NB4 (cell line): ENCODE measurements around the gene KTN1.

ENCODE experiments used
- DNase-seq: peaks from one replicate; pipeline ENCODE4 v3.0.0; 2010; ENCODE audit warnings: low read depth
- H3K4me3 ChIP-seq: one replicate; pipeline ENCODE4 v1.5.1; 2011; ENCODE audit warnings: mild to moderate bottlenecking, low read depth, low read length, moderate library complexity
- CTCF ChIP-seq: IDR thresholded peaks from one replicate; pipeline ENCODE4 v1.5.1; 2012; ENCODE audit warnings: low read depth, low read length
- MAX ChIP-seq: IDR thresholded peaks from 2 replicates; pipeline ENCODE4 v1.6.1; 2011; ENCODE audit warnings: low read depth, low read length
- MYC ChIP-seq: IDR thresholded peaks from 2 replicates; pipeline ENCODE4 v1.6.1; 2011; ENCODE audit warnings: low read depth, low read length
- POLR2A ChIP-seq: IDR thresholded peaks from 2 replicates; pipeline ENCODE4 v1.6.1; 2011; ENCODE audit warnings: mild to moderate bottlenecking; ENCODE audit not compliant: insufficient read length; ENCODE audit errors: extremely low read depth

Gene KTN1

GRCh38 chr14:55641954-55642353 is 61.9 kb downstream of the KTN1 start:
- TF ChIP-seq MYC: no peak
- TF ChIP-seq CTCF: no peak
- no peak for TF ChIP-seq POLR2A
- no peak for TF ChIP-seq MAX
- H3K4me3 ChIP-seq: no peak overlapping the region
- DNase-seq: no peak

GRCh38 chr14:55645145-55645544 is 65.1 kb downstream of the KTN1 start:
- no peak overlapping the region for H3K4me3 ChIP-seq
- peak; percentile 10 for DNase-seq
- no peak for TF ChIP-seq MYC
- TF ChIP-seq MAX: no peak
- TF ChIP-seq POLR2A: no peak

GRCh38 chr14:55645845-55646832 is 66.1 kb downstream of the KTN1 start:
- no peak for DNase-seq
- no peak overlapping the region for H3K4me3 ChIP-seq
- no peak for TF ChIP-seq CTCF
- TF ChIP-seq MYC: no peak
- TF ChIP-seq MAX: no peak
- TF ChIP-seq POLR2A: no peak

- H3K4me3 ChIP-seq: no peak overlapping the region
- no peak for TF ChIP-seq CTCF
- no peak for TF ChIP-seq MYC
- no peak for TF ChIP-seq POLR2A
- TF ChIP-seq MAX: no peak
- DNase-seq: no peak
These were observed 71.0 kb downstream of the KTN1 start for GRCh38 chr14:55650992-55651391.

- TF ChIP-seq MAX (no peak), CTCF (no peak), POLR2A (no peak)
- DNase-seq: no peak
These were observed 74.2 kb downstream of the KTN1 start for GRCh38 chr14:55654243-55654642.

GRCh38 chr14:55661029-55661428 is 81.0 kb downstream of the KTN1 start:
- DNase-seq: no peak
- H3K4me3 ChIP-seq: no peak overlapping the region
- no peak for TF ChIP-seq MYC
- no peak for TF ChIP-seq CTCF
- TF ChIP-seq POLR2A: no peak
- no peak for TF ChIP-seq MAX

More at GRCh38 chr14:55654243-55654642, 74.2 kb downstream of the KTN1 start:
- H3K4me3 ChIP-seq: no peak overlapping the region
